HEK293 (cell line): ENCODE data around the gene P4HA1.

Source experiments
- CTCF ChIA-PET: fragments of 350-600 bp; formaldehyde crosslinking; extraction: SDS; loops from one replicate; lab custom pipeline; 2021; ENCODE audit warnings: antibody characterized with exemption; lab: Yijun Ruan, JAX
- POLR2A ChIA-PET: fragments of 300-600 bp; formaldehyde crosslinking; extraction: SDS; loops from one replicate; lab custom pipeline; 2020; ENCODE audit warnings: antibody characterized with exemption, inconsistent platforms; lab: Yijun Ruan, JAX
- H3K27ac ChIP-seq: fragments of 200-500 bp; sonication (Bioruptor generic); 2 replicates; pipeline ENCODE4 v1.5.1; 2014; ENCODE audit warnings: low read depth, low read length, control low read depth, inconsistent platforms; ENCODE audit errors: extremely low read depth
- H3K36me3 ChIP-seq, 2 experiments: fragments of 200-500 bp in 1 of 2; sonication (Bioruptor generic) in 1 of 2; 1 replicate in 1 of 2; 2 replicates in 1 of 2; pipeline ENCODE4 v1.5.1; 2014 to 2017; ENCODE audit warnings: inconsistent platforms in 2 of 2, low read length in 2 of 2; ENCODE audit not compliant: control insufficient read depth in 2 of 2, insufficient read depth in 1 of 2
- H3K4me1 ChIP-seq: fragments of 200-500 bp; sonication (Bioruptor generic); 2 replicates; pipeline ENCODE4 v1.5.1; 2014; ENCODE audit warnings: mild to moderate bottlenecking, low read length, inconsistent platforms; ENCODE audit not compliant: control insufficient read depth, insufficient read depth
- H3K4me3 ChIP-seq: 2 replicates; pipeline ENCODE4 v1.5.1; 2011; ENCODE audit warnings: low read depth, mild to moderate bottlenecking, control low read depth, low read length, moderate library complexity
- H3K9me3 ChIP-seq: fragments of 200-500 bp; sonication (Bioruptor generic); 2 replicates; pipeline ENCODE4 v1.5.1; 2014; ENCODE audit warnings: low read depth, low read length, inconsistent platforms; ENCODE audit not compliant: control insufficient read depth, insufficient read depth
- KLF9 ChIP-seq: fragments of 450-650 bp; formaldehyde crosslinking; IDR thresholded peaks from 2 replicates; pipeline ENCODE4 v1.5.1; 2016; ENCODE audit warnings: missing biosample characterization, missing genetic modification characterization, low read depth
- OSR2 ChIP-seq: fragments of 450-650 bp; formaldehyde crosslinking; IDR thresholded peaks from 2 replicates; pipeline ENCODE4 v1.5.1; 2016; ENCODE audit warnings: missing biosample characterization, missing genetic modification characterization
- ZBTB1 ChIP-seq: fragments of 450-650 bp; formaldehyde crosslinking; IDR thresholded peaks from 2 replicates; pipeline ENCODE4 v1.5.1; 2016; ENCODE audit warnings: missing biosample characterization, missing genetic modification characterization
- ZBTB17 ChIP-seq: fragments of 450-650 bp; formaldehyde crosslinking; IDR thresholded peaks from 2 replicates; pipeline ENCODE4 v1.5.1; 2016; ENCODE audit warnings: missing biosample characterization, missing genetic modification characterization
- ZBTB48 ChIP-seq: fragments of 450-650 bp; formaldehyde crosslinking; IDR thresholded peaks from 2 replicates; pipeline ENCODE4 v1.5.1; 2016; ENCODE audit warnings: missing biosample characterization, missing genetic modification characterization
- ZEB2 ChIP-seq: fragments of 450-650 bp; formaldehyde crosslinking; IDR thresholded peaks from 2 replicates; pipeline ENCODE4 v1.5.1; 2016; ENCODE audit warnings: missing biosample characterization, missing genetic modification characterization
- ZNF157 ChIP-seq: fragments of 450-650 bp; formaldehyde crosslinking; IDR thresholded peaks from 2 replicates; pipeline ENCODE4 v1.5.1; 2016; ENCODE audit warnings: missing biosample characterization, missing genetic modification characterization
- ZNF211 ChIP-seq: fragments of 450-650 bp; formaldehyde crosslinking; IDR thresholded peaks from 2 replicates; pipeline ENCODE4 v1.5.1; 2016; ENCODE audit warnings: low read depth, missing biosample characterization, missing genetic modification characterization
- ZNF223 ChIP-seq: fragments of 450-650 bp; formaldehyde crosslinking; IDR thresholded peaks from 2 replicates; pipeline ENCODE4 v1.5.1; 2016; ENCODE audit warnings: missing biosample characterization, missing genetic modification characterization
- ZNF274 ChIP-seq, 2 experiments: fragments of 200-500 bp in 1 of 2; fragments of 450-650 bp in 1 of 2; sonication (Bioruptor generic) in 1 of 2; formaldehyde crosslinking in 1 of 2; IDR thresholded peaks; 2 replicates each; pipeline versions ENCODE4 v1.5.1 to v1.6.1; 2014 to 2016; ENCODE audit warnings: borderline replicate concordance in 1 of 2, inconsistent platforms in 1 of 2, low read length in 1 of 2, missing biosample characterization in 1 of 2, missing genetic modification characterization in 1 of 2
- ZNF501 ChIP-seq: fragments of 450-650 bp; formaldehyde crosslinking; IDR thresholded peaks from 2 replicates; pipeline ENCODE4 v1.5.1; 2016; ENCODE audit warnings: missing biosample characterization, missing genetic modification characterization
- ZNF510 ChIP-seq: fragments of 450-650 bp; formaldehyde crosslinking; IDR thresholded peaks from 2 replicates; pipeline ENCODE4 v1.5.1; 2018; ENCODE audit warnings: mild to moderate bottlenecking, missing genetic modification characterization, missing biosample characterization; ENCODE audit not compliant: insufficient replicate concordance
- ZNF549 ChIP-seq: fragments of 450-650 bp; IDR thresholded peaks from 2 replicates; pipeline ENCODE4 v1.5.1; 2018; ENCODE audit warnings: missing biosample characterization, missing genetic modification characterization, mild to moderate bottlenecking, inconsistent platforms, moderate library complexity
- ZNF558 ChIP-seq: fragments of 450-650 bp; formaldehyde crosslinking; IDR thresholded peaks from 2 replicates; pipeline ENCODE4 v1.5.1; 2016; ENCODE audit warnings: missing biosample characterization, missing genetic modification characterization
- ZNF561 ChIP-seq: fragments of 450-650 bp; IDR thresholded peaks from 2 replicates; pipeline ENCODE4 v1.5.1; 2018; ENCODE audit warnings: missing biosample characterization, missing genetic modification characterization, borderline replicate concordance
- ZNF654 ChIP-seq: fragments of 450-650 bp; formaldehyde crosslinking; IDR thresholded peaks from 2 replicates; pipeline ENCODE4 v1.5.1; 2016; ENCODE audit warnings: low read depth, missing biosample characterization, missing genetic modification characterization
- ZNF664 ChIP-seq: fragments of 450-650 bp; formaldehyde crosslinking; IDR thresholded peaks from 2 replicates; pipeline ENCODE4 v1.5.1; 2016; ENCODE audit warnings: missing biosample characterization, missing genetic modification characterization
- ZNF701 ChIP-seq: fragments of 450-650 bp; formaldehyde crosslinking; IDR thresholded peaks from 2 replicates; pipeline ENCODE4 v1.5.1; 2016; ENCODE audit warnings: missing biosample characterization, missing genetic modification characterization
- ZNF707 ChIP-seq: fragments of 450-650 bp; formaldehyde crosslinking; IDR thresholded peaks from 2 replicates; pipeline ENCODE4 v1.5.1; 2016; ENCODE audit warnings: missing biosample characterization, missing genetic modification characterization
- TF ChIP-seq, protein P1 (sequence below): fragments of 450-650 bp; formaldehyde crosslinking; IDR thresholded peaks from 2 replicates; pipeline ENCODE4 v1.5.1; 2016; ENCODE audit warnings: missing biosample characterization, missing genetic modification characterization
- TF ChIP-seq, protein P2 (sequence below): sonication (generic); formaldehyde crosslinking; IDR thresholded peaks from 2 replicates; pipeline ENCODE4 v1.8.1; 2022; ENCODE audit warnings: mild to moderate bottlenecking, moderate library complexity, missing genetic modification reagents
- TF ChIP-seq, protein P3 (sequence below): fragments of 450-650 bp; IDR thresholded peaks from 2 replicates; pipeline ENCODE4 v1.5.1; 2018; ENCODE audit warnings: missing biosample characterization, missing genetic modification characterization
- TF ChIP-seq, protein P4 (sequence below): fragments of 450-650 bp; formaldehyde crosslinking; IDR thresholded peaks from 2 replicates; pipeline ENCODE4 v1.5.1; 2017; ENCODE audit warnings: missing biosample characterization, missing genetic modification characterization

The P4HA1 gene

DNA sequence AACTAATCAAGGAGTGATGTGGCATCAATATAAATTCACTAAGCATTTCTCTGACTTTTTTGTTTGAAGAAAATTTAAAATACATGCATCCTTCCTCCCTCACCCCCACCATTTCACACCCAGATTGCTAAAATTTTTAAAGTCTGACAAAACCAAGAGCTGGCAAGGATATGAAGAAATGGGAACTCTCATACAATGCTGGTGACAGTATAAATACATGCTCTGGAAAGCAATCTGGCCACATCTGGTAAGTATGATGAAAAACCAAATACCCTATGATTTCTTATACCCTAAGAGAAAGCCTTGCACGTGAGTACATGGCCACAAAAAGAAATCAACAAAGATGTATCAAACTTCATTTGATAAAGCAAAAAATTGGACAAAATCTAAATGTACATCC is 31.2 kb downstream of the P4HA1 start:
- CTCF ChIA-PET, result no interaction called here
- Histone ChIP-seq H3K36me3 (peaks cover 32 to 36% of the 10 kb centered on the region in 2 experiments), H3K4me3 (no peak overlapping the region), H3K27ac (no peak overlapping the region), H3K9me3 (no peaks in the 10 kb centered on the region), H3K4me1 (no peaks in the 10 kb centered on the region)
- TF ChIP-seq ZBTB1 (no peak), ZNF501 (tag by site-specific recombination) (no peak)
- TF ChIP-seq, protein P1, sequence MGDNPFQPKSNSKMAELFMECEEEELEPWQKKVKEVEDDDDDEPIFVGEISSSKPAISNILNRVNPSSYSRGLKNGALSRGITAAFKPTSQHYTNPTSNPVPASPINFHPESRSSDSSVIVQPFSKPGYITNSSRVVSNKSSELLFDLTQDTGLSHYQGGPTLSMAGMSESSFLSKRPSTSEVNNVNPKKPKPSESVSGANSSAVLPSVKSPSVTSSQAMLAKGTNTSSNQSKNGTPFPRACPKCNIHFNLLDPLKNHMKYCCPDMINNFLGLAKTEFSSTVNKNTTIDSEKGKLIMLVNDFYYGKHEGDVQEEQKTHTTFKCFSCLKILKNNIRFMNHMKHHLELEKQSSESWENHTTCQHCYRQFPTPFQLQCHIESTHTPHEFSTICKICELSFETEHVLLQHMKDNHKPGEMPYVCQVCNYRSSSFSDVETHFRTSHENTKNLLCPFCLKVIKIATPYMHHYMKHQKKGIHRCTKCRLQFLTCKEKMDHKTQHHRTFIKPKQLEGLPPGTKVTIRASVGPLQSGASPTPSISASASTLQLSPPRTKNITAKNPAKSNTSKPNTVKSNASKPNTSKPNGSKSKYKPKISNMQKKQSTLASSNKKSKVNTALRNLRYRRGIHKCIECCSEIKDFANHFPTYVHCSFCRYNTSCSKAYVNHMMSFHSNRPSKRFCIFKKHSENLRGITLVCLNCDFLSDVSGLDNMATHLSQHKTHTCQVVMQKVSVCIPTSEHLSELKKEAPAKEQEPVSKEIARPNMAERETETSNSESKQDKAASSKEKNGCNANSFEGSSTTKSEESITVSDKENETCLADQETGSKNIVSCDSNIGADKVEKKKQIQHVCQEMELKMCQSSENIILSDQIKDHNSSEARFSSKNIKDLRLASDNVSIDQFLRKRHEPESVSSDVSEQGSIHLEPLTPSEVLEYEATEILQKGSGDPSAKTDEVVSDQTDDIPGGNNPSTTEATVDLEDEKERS, result no peak
- POLR2A ChIA-PET, result no interaction called here

DNA sequence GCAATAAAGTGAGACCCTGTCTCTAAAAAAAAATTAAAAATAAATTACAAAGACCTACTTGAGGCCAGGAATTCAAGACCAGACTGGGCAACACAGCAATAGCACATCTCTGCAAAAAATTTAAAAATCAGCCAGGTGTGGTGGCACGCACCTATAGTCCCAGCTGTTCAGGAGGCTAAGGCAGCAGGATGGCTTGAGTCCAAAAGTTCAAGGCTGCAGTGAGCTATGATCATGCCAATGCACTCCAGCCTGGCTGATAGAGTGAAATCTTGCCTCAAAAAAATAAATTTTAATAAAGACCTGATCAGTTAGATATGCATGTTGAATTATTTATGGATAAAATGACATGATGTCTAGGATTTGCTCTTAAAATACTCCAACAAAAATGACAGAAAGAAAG is 34.9 kb downstream of the P4HA1 start:
- no peak overlapping the region for H3K27ac ChIP-seq
- H3K36me3 ChIP-seq, result peaks cover 27 to 43% of the 10 kb centered on the region in 2 experiments
- CTCF ChIA-PET, result interaction anchor here (0.5 to 1.8 kb wide), 18 partner anchors 9 to 719 kb away, joined by 3 to 6 read pairs (median 3); partner anchors contain the start of gene P4HA1
- H3K4me3 ChIP-seq, result no peak overlapping the region
- no peaks in the 10 kb centered on the region for H3K4me1 ChIP-seq
- H3K9me3 ChIP-seq, result no peaks in the 10 kb centered on the region
- POLR2A ChIA-PET, result no interaction called here
- TF ChIP-seq, protein P2, sequence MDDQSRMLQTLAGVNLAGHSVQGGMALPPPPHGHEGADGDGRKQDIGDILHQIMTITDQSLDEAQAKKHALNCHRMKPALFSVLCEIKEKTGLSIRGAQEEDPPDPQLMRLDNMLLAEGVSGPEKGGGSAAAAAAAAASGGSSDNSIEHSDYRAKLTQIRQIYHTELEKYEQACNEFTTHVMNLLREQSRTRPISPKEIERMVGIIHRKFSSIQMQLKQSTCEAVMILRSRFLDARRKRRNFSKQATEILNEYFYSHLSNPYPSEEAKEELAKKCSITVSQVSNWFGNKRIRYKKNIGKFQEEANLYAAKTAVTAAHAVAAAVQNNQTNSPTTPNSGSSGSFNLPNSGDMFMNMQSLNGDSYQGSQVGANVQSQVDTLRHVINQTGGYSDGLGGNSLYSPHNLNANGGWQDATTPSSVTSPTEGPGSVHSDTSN, result no peak
- TF ChIP-seq ZNF664 (tag by site-specific recombination), result no peak
- TF ChIP-seq, protein P3, sequence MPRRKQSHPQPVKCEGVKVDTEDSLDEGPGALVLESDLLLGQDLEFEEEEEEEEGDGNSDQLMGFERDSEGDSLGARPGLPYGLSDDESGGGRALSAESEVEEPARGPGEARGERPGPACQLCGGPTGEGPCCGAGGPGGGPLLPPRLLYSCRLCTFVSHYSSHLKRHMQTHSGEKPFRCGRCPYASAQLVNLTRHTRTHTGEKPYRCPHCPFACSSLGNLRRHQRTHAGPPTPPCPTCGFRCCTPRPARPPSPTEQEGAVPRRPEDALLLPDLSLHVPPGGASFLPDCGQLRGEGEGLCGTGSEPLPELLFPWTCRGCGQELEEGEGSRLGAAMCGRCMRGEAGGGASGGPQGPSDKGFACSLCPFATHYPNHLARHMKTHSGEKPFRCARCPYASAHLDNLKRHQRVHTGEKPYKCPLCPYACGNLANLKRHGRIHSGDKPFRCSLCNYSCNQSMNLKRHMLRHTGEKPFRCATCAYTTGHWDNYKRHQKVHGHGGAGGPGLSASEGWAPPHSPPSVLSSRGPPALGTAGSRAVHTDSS, result no peak

DNA sequence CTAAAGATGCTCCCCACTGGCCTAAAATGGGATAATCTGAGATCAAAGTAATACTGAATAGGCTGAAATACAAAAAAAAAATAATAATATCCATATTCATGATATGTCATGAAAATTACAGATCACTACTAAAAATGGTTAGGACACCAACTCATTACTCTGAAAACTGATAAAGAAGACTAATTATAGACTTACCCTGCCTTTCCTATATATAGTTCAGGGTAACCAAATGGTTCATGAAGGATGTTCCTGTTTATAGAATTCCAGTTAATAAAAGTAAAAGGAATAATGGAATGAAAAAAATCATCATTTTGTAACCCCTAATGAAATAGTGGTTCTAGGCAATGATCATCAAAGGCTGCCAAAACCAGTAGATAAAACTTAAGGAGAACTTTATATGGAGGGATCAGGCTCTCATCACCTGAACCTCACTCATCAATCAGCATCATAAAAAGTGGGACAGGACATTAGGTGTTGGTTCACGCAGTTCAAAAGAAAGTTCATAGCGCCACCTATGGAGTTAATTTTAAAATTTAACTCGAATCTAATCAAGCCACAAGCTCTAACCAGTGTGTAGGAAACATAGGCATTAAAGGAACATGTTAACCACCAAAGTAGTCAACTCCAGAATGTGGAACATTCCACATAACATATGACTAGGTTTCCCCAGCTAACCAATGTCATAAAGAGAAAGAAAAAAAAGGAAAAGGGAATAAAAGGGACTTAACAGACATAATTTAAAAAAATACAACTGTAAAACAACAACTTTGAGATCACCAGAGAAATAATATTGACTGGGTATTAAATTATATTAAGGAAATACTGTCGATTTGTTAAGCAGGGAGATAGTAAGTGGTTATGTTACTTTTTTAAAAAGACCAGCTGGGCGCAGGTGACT is 35.7 kb downstream of the P4HA1 start:
- no peaks in the 10 kb centered on the region for H3K4me1 ChIP-seq
- peaks cover 24 to 41% of the 10 kb centered on the region in 2 experiments for H3K36me3 ChIP-seq
- no peaks in the 10 kb centered on the region for H3K9me3 ChIP-seq
- ChIA-PET POLR2A (interaction anchor here (0.9 kb wide), 1 partner anchor 36 kb away, joined by 3 read pairs; the partner anchor contains the start of gene P4HA1), CTCF (interaction anchor here (0.5 to 1.8 kb wide), 19 partner anchors 8 to 895 kb away, joined by 3 to 6 read pairs (median 3); partner anchors contain the start of gene P4HA1)
- H3K27ac ChIP-seq, result no peak overlapping the region
- H3K4me3 ChIP-seq, result no peak overlapping the region
- TF ChIP-seq ZNF561 (tag by site-specific recombination), result 0 out of 2 replicates have a peak, but pooled peaks have one; percentile 20
- TF ChIP-seq ZBTB48 (tag by site-specific recombination), result no peak
- no peak for TF ChIP-seq ZNF510 (tag by site-specific recombination)
- TF ChIP-seq ZNF707 (tag by site-specific recombination), result no peak
- peak; percentile 24; the same call in 1 of the 2 replicates for TF ChIP-seq ZEB2 (tag by site-specific recombination)
- TF ChIP-seq, protein P4, sequence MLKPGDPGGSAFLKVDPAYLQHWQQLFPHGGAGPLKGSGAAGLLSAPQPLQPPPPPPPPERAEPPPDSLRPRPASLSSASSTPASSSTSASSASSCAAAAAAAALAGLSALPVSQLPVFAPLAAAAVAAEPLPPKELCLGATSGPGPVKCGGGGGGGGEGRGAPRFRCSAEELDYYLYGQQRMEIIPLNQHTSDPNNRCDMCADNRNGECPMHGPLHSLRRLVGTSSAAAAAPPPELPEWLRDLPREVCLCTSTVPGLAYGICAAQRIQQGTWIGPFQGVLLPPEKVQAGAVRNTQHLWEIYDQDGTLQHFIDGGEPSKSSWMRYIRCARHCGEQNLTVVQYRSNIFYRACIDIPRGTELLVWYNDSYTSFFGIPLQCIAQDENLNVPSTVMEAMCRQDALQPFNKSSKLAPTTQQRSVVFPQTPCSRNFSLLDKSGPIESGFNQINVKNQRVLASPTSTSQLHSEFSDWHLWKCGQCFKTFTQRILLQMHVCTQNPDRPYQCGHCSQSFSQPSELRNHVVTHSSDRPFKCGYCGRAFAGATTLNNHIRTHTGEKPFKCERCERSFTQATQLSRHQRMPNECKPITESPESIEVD (tag by site-specific recombination), result peak; percentile 43; the same call in 1 of the 2 replicates
- TF ChIP-seq ZNF211, result no peak
- no peak for TF ChIP-seq ZNF558 (tag by site-specific recombination)
- no peak for TF ChIP-seq ZNF701
- no peak for TF ChIP-seq KLF9 (tag by site-specific recombination)
- no peak for TF ChIP-seq OSR2 (tag by site-specific recombination)
- TF ChIP-seq ZNF274 (IDR thresholded peaks at IDR 0.05; ENCODE audit: low read length), result no peak
- TF ChIP-seq ZNF274 (tag by site-specific recombination; IDR thresholded peaks at IDR 0.05; ENCODE audit: borderline replicate concordance), result no peak
- TF ChIP-seq ZBTB1, result no peak
- no peak for TF ChIP-seq ZBTB17
- TF ChIP-seq ZNF223 (tag by site-specific recombination), result no peak
- peak; percentile 77 for TF ChIP-seq ZNF654
- TF ChIP-seq ZNF549 (tag by site-specific recombination), result no peak
- TF ChIP-seq ZNF157 (tag by site-specific recombination), result no peak
